GM12878 (cell line): ENCODE measurements around the gene MSH3. TPM values are rescaled to one million over a fixed set of nuclear protein-coding genes. Genes with fewer than 3 reads are reported as not detected.

Source experiments
- EZH2 ChIP-seq: IDR thresholded peaks from 2 replicates; pipeline ENCODE4 v1.6.1; 2012; ENCODE audit warnings: low read depth, mild to moderate bottlenecking, control low read depth, inconsistent platforms, low read length, borderline replicate concordance; ENCODE audit not compliant: control insufficient read depth
- HDAC6 ChIP-seq: fragments of 200-600 bp; sonication (generic); IDR thresholded peaks from one replicate; pipeline ENCODE4 v1.8.0; 2017; ENCODE audit warnings: antibody characterized with exemption; ENCODE audit not compliant: unreplicated experiment
- JUND ChIP-seq: IDR thresholded peaks from 2 replicates; pipeline ENCODE4 v1.6.1; 2012; ENCODE audit warnings: low read depth, mild to moderate bottlenecking, low read length, improper control_type of control experiment, moderate library complexity
- PAX5 ChIP-seq: IDR thresholded peaks from 2 replicates; pipeline ENCODE4 v1.6.1; 2011; ENCODE audit warnings: low read depth, low read length, borderline replicate concordance
- POU2F2 ChIP-seq: IDR thresholded peaks from 3 replicates; pipeline ENCODE4 v1.6.1; 2011; ENCODE audit warnings: low read depth, mild to moderate bottlenecking, low read length, borderline replicate concordance
- REST ChIP-seq: IDR thresholded peaks from 2 replicates; pipeline ENCODE4 v1.6.1; 2012; ENCODE audit warnings: mild to moderate bottlenecking, low read depth, low read length
- RFX5 ChIP-seq: IDR thresholded peaks from 2 replicates; pipeline ENCODE4 v1.6.1; 2011; ENCODE audit warnings: low read depth, low read length, improper control_type of control experiment
- RUNX3 ChIP-seq: IDR thresholded peaks from 2 replicates; pipeline ENCODE4 v1.6.1; 2012; ENCODE audit warnings: low read length, inconsistent platforms
- STAT1 ChIP-seq: fragments of 450-650 bp; conservative IDR thresholded peaks from 2 replicates; pipeline ENCODE4 v1.6.1; 2014; ENCODE audit warnings: antibody characterized with exemption, mild to moderate bottlenecking
- TCF12 ChIP-seq: IDR thresholded peaks from 2 replicates; pipeline ENCODE4 v1.6.1; 2011; ENCODE audit warnings: low read depth, mild to moderate bottlenecking, low read length
- TCF3 ChIP-seq: IDR thresholded peaks from 2 replicates; pipeline ENCODE4 v1.6.1; 2012; ENCODE audit warnings: low read depth, mild to moderate bottlenecking, low read length, borderline replicate concordance; ENCODE audit not compliant: insufficient read depth
- WRNIP1 ChIP-seq: IDR thresholded peaks from 2 replicates; pipeline ENCODE4 v1.6.1; 2011; ENCODE audit warnings: low read depth, low read length, improper control_type of control experiment, borderline replicate concordance
- ZNF592 ChIP-seq: fragments of 450-650 bp; IDR thresholded peaks from 2 replicates; pipeline ENCODE4 v1.6.1; 2017; ENCODE audit warnings: mild to moderate bottlenecking, moderate library complexity
- polyA plus RNA-seq, 11 experiments: library from polyadenylated mRNA; depleted of rRNA in 4 of 11; unstranded in 6 of 11; stranded (reverse) in 5 of 11; fragments of >200 nt; fragmentation: Nextera tagmentation in 4 of 11; fragmentation: Illumina TruSeq in 1 of 11; extraction: Ambion mirVana in 4 of 11; extraction: Trizol in 1 of 11; gene quantifications; 1 replicate in 1 of 11; 2 replicates in 10 of 11; pipeline versions ENCODE4 v1.2.1 to v1.2.3, GENCODE V29; 2011 to 2016; ENCODE audit warnings: inconsistent platforms in 2 of 11, missing spikeins in 2 of 11, low read depth in 1 of 11
- total RNA-seq, 4 experiments: library from RNA; depleted of rRNA in 3 of 4; stranded (reverse); fragments of >200 nt in 3 of 4; fragmentation: Illumina TruSeq in 1 of 4; extraction: Trizol in 1 of 4; gene quantifications; 2 replicates each; pipeline versions ENCODE4 v1.2.1 to v1.2.3, GENCODE V29; 2013 to 2021
- TF ChIP-seq, protein P1 (sequence below): IDR thresholded peaks from 2 replicates; pipeline ENCODE4 v1.6.1; 2011; ENCODE audit warnings: borderline replicate concordance, low read depth, mild to moderate bottlenecking, moderate library complexity, mixed read lengths, low read length; ENCODE audit not compliant: insufficient read depth; ENCODE audit errors: extremely low read length

MSH3 gene
- total and polyA plus RNA-seq, 10 of the 15 experiments (the other 5 are each of a cell fraction or from before 2014, with no cell fraction given): 4.7 to 17.5 (median 12.2) TPM

GRCh38 chr5:80695666-80696065 lies 41.2 kb downstream of the MSH3 start (continued):
- TF ChIP-seq ZNF592 (no peak), TCF12 (no peak), POU2F2 (no peak), STAT1 (no peak), HDAC6 (no peak), WRNIP1 (no peak), RFX5 (no peak), EZH2 (no peak), REST (no peak), RUNX3 (no peak), JUND (no peak), PAX5 (no peak), TCF3 (no peak)
- TF ChIP-seq, protein P1, sequence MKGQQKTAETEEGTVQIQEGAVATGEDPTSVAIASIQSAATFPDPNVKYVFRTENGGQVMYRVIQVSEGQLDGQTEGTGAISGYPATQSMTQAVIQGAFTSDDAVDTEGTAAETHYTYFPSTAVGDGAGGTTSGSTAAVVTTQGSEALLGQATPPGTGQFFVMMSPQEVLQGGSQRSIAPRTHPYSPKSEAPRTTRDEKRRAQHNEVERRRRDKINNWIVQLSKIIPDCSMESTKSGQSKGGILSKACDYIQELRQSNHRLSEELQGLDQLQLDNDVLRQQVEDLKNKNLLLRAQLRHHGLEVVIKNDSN: no peak
